HepG2 (cell line): Measurements from ENCODE around the gene GPC3. TPM values are rescaled to one million over a fixed set of nuclear protein-coding genes. Genes with fewer than 3 reads are reported as not detected.

Experiments
- ATAC-seq: fragments of 200-7000 bp; cut with Tn5 transposase; 3 replicates; pipeline ENCODE4 v1.9.1; 2020; ENCODE audit warnings: mild to moderate bottlenecking, moderate library complexity
- BruUV-seq: library from RNA; stranded (reverse); fragments of 400-500 nt; replicated peaks from 2 replicates; lab custom pipeline; 2021; lab: Mats Ljungman, UMichigan
- CTCF ChIA-PET: fragments of 300-600 bp; formaldehyde crosslinking; extraction: SDS; loops from one replicate; lab custom pipeline; 2021; ENCODE audit warnings: low total read pairs, inconsistent platforms, low intra/inter-chr PET ratio; lab: Yijun Ruan, JAX
- POLR2A ChIA-PET: fragments of 350-600 bp; sonication (Branson Sonifier 250); formaldehyde crosslinking; loops from one replicate; lab custom pipeline; 2020; ENCODE audit warnings: antibody characterized with exemption, inconsistent platforms; lab: Yijun Ruan, JAX
- DNase-seq: peaks from one replicate; pipeline ENCODE4 v3.0.0-alpha.2; 2015; ENCODE audit warnings: low spot score
- FAIRE-seq: peaks from 3 replicates; lab custom pipeline; 2011; peaks lifted over from hg19 to GRCh38; lab: Jason Lieb, UNC
- H2AFZ ChIP-seq: one replicate; pipeline ENCODE4 v1.6.1; 2011; ENCODE audit warnings: low read length, inconsistent platforms
- H3K27ac ChIP-seq: fragments of 300-600 bp; 3 replicates; pipeline ENCODE4 v1.8.0; 2011; ENCODE audit warnings: mixed run types, mild to moderate bottlenecking, mixed read lengths, low read length, inconsistent platforms; ENCODE audit not compliant: insufficient read depth; ENCODE audit errors: extremely low read length
- H3K27me3 ChIP-seq, 2 experiments: fragments of 200-600 bp in 1 of 2; 2 replicates in 1 of 2; 3 replicates in 1 of 2; pipeline versions ENCODE4 v1.6.0 to v1.8.0; 2011; ENCODE audit warnings: low read length in 2 of 2, mild to moderate bottlenecking in 2 of 2, moderate library complexity in 2 of 2, inconsistent platforms in 1 of 2; ENCODE audit not compliant: insufficient read depth in 2 of 2, control insufficient read depth in 1 of 2
- H3K36me3 ChIP-seq, 2 experiments: fragments of 200-600 bp in 1 of 2; replicated peaks in 1 of 2; 2 replicates in 1 of 2; 3 replicates in 1 of 2; pipeline versions ENCODE4 v1.5.1 to v1.8.0; 2011; ENCODE audit warnings: low read length in 2 of 2, inconsistent platforms in 1 of 2; ENCODE audit not compliant: insufficient read depth in 2 of 2, control insufficient read depth in 1 of 2
- H3K4me1 ChIP-seq: 2 replicates; pipeline ENCODE4 v1.5.1; 2012; ENCODE audit warnings: low read length, inconsistent platforms; ENCODE audit not compliant: insufficient read depth
- H3K4me2 ChIP-seq: 2 replicates; pipeline ENCODE4 v1.6.0; 2011; ENCODE audit warnings: low read depth, low read length, inconsistent platforms
- H3K4me3 ChIP-seq, 3 experiments: fragments of 200-600 bp in 1 of 3; sonication (generic), shearing (Covaris generic) in 1 of 3; replicated peaks in 1 of 3; 2 replicates each; pipeline ENCODE4 v1.5.1; 2011 to 2016; ENCODE audit warnings: low read length in 3 of 3, inconsistent platforms in 2 of 3, low read depth in 2 of 3, mild to moderate bottlenecking in 2 of 3, control low read depth in 1 of 3, mixed read lengths in 1 of 3; ENCODE audit not compliant: insufficient read depth in 1 of 3
- H3K79me2 ChIP-seq: one replicate; pipeline ENCODE4 v1.6.1; 2011; ENCODE audit warnings: low read length, inconsistent platforms; ENCODE audit not compliant: insufficient read depth
- H3K9ac ChIP-seq: 2 replicates; pipeline ENCODE4 v1.6.0; 2011; ENCODE audit warnings: mild to moderate bottlenecking, low read depth, low read length, inconsistent platforms; ENCODE audit not compliant: insufficient read depth
- H3K9me3 ChIP-seq: 2 replicates; pipeline ENCODE4 v1.5.1; 2012; ENCODE audit warnings: mild to moderate bottlenecking, low read length
- H4K20me1 ChIP-seq: 2 replicates; pipeline ENCODE4 v1.6.0; 2011; ENCODE audit warnings: inconsistent platforms, mild to moderate bottlenecking, low read length, moderate library complexity; ENCODE audit not compliant: insufficient read depth
- CEBPB ChIP-seq: IDR thresholded peaks from 2 replicates; pipeline ENCODE4 v1.6.1; 2011; ENCODE audit warnings: low read depth, low read length, improper control_type of control experiment, borderline replicate concordance
- DNMT3B ChIP-seq: conservative IDR thresholded peaks from 2 replicates; pipeline ENCODE4 v1.6.1; 2016; ENCODE audit warnings: missing biosample characterization, control low read depth
- NFKBIZ ChIP-seq: IDR thresholded peaks from 2 replicates; pipeline ENCODE4 v1.6.1; 2018; ENCODE audit warnings: missing genetic modification reagents, missing compliant biosample characterization
- RBM22 ChIP-seq: fragments of 200-400 bp; formaldehyde crosslinking; optimal IDR thresholded peaks from 2 replicates; pipeline ENCODE3; 2017; ENCODE audit warnings: mild to moderate bottlenecking, low read length, moderate library complexity
- WGBS: methylation state at CpG from one replicate; pipeline ENCODE4 v1.1.6; 2017; ENCODE audit warnings: low lambda C conversion rate; 5-methylcytosine and 5-hydroxymethylcytosine counted together
- in situ Hi-C: cut with HindIII; loops from 2 replicates; pipeline ENCODE4 v1.10.0; 2017; ENCODE audit warnings: low pct_unique_long_range_greater_than_20kb; ENCODE audit not compliant: extremely low pct_ligation_motif_present
- intact Hi-C: fragments of 100-400 bp; cut with micrococcal nuclease; formaldehyde crosslinking; loops from one replicate; pipeline ENCODE4 v1.10.0; 2022; ENCODE audit not compliant: unreplicated experiment
- polyA plus RNA-seq, 8 experiments: library from polyadenylated mRNA; depleted of rRNA in 3 of 8; stranded (reverse) in 7 of 8; unstranded in 1 of 8; fragments of >200 nt; fragmentation: Illumina TruSeq in 4 of 8; extraction: Trizol in 4 of 8; gene quantifications; 2 replicates each; pipeline versions ENCODE4 v1.2.1 to v1.2.3, GENCODE V29; 2011 to 2016; ENCODE audit warnings: low read depth in 4 of 8, missing spikeins in 1 of 8, mixed read lengths in 1 of 8; ENCODE audit not compliant: insufficient read depth in 1 of 8
- total RNA-seq, 5 experiments: library from RNA; depleted of rRNA; stranded (reverse); fragments of >200 nt; fragmentation: Illumina TruSeq; extraction: Trizol; gene quantifications; 2 replicates each; pipeline ENCODE4 v1.2.3, GENCODE V29; 2016; ENCODE audit warnings: low read depth in 1 of 5

GPC3 gene
- total and polyA plus RNA-seq, 2 of the 13 experiments (the other 11 are each of a cell fraction or from before 2014, with no cell fraction given) = 1,799 to 3,263 TPM

DNA sequence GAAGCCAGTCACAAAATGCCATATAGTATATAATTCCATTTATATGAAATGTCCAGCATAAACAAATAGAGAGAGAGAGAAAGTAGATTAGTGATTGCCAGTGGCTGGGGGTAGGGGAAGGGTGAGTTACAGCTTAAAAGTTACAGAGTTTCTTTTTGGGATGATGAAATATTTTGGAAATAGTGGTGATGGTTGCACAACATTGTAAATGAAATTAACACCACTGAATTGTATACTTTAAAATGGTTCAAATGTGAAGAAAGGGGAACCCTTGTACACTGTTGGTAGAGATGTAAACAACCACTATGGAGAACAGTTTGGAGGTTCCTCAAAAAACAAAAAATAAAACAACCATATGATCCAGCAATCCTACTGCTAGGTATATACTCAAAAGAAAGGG, 439.0 kb downstream of the GPC3 start:
- Histone ChIP-seq H3K4me3 (no peak overlapping the region), H3K9ac (no peak overlapping the region), H3K79me2 (peaks cover 2% of the 10 kb centered on the region), H3K4me1 (peaks cover 19% of the 10 kb centered on the region; the same call in 1 of the 2 replicates), H3K27me3 (no peaks in the 10 kb centered on the region), H4K20me1 (peaks cover 27% of the 10 kb centered on the region), H3K36me3 (peaks cover 3 to 38% of the 10 kb centered on the region in 2 experiments), H3K4me2 (no peak overlapping the region), H3K27ac (no peak overlapping the region), H3K9me3 (no peaks in the 10 kb centered on the region), H2AFZ (no peak overlapping the region)
- CTCF ChIA-PET = no interaction called here
- ATAC-seq (no peak), DNase-seq (no peak), FAIRE-seq (no peak)
- in situ Hi-C loops = no loop called here
- intact Hi-C loops = no loop called here
- POLR2A ChIA-PET = no interaction called here
- BruUV-seq = no TSS peak
- TF ChIP-seq RBM22 (peak; percentile 36), CEBPB (peak; percentile 51), DNMT3B (CRISPR knock-in tag) (no peak)

DNA sequence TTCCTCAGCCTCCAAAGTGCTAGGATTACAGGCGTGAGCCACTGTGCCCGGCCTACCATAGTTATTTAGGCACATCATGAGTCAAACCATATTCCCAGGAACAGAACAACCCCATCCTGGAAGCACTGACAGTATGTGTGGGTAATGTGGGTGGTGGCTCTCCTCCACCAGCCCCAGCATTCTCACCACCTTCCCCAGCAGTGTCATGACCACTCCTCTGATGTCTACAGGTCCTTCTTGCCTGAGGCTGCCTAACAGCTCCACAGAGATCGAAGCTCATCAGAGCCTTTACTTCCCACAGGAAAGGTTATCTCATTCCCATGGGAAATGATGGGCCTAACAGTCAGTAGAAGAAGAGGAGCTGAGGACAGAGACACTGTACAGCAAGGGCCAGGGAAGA, 440.6 kb downstream of the GPC3 start:
- ATAC-seq (peak; percentile 9; the same call in 1 of the 3 replicates), FAIRE-seq (no peak), DNase-seq (no peak)
- POLR2A ChIA-PET = no interaction called here
- Histone ChIP-seq H4K20me1 (peaks cover 32% of the 10 kb centered on the region), H3K79me2 (peaks cover 2% of the 10 kb centered on the region), H3K36me3 (peaks cover 3 to 35% of the 10 kb centered on the region in 2 experiments), H3K9ac (peak overlapping the region; percentile 49; the same call in 1 of the 2 replicates), H3K27me3 (no peaks in the 10 kb centered on the region), H3K27ac (peak overlapping the region; percentile 77), H3K4me1 (peaks cover 19% of the 10 kb centered on the region; the same call in 1 of the 2 replicates), H3K4me2 (no peak overlapping the region), H2AFZ (no peak overlapping the region), H3K4me3 (no peak overlapping the region), H3K9me3 (no peaks in the 10 kb centered on the region)
- 100% methylated on average over 3 of the region's 3 CpGs for WGBS
- intact Hi-C loops (no loop called here), in situ Hi-C loops (no loop called here)
- BruUV-seq = no TSS peak
- CTCF ChIA-PET = no interaction called here
- no peak for TF ChIP-seq NFKBIZ (CRISPR knock-in tag)
- peak; percentile 79 for TF ChIP-seq RBM22
